Measurements from ENCODE around the gene DNAJB5.

DNA sequence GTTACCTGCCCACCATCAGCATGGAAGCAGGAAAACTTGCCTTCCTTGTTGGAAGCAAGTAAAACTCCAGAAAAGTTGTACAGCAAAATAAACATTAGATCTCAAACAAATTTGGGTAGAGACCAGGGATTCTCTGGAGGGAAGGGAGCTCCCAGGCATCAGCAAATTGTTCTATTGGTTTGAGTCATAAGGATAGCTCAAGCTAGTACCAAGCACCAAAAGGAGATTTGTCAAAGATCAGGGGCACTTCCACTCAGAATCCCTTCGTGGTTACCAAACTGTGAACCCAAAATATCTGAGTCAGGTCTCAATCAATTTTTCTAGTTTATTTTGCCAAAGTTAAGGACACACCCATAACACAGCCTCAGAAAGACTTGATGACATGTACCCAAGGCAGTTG lies 37.8 kb downstream of the DNAJB5 start:
- TF ChIP-seq, protein P1, sequence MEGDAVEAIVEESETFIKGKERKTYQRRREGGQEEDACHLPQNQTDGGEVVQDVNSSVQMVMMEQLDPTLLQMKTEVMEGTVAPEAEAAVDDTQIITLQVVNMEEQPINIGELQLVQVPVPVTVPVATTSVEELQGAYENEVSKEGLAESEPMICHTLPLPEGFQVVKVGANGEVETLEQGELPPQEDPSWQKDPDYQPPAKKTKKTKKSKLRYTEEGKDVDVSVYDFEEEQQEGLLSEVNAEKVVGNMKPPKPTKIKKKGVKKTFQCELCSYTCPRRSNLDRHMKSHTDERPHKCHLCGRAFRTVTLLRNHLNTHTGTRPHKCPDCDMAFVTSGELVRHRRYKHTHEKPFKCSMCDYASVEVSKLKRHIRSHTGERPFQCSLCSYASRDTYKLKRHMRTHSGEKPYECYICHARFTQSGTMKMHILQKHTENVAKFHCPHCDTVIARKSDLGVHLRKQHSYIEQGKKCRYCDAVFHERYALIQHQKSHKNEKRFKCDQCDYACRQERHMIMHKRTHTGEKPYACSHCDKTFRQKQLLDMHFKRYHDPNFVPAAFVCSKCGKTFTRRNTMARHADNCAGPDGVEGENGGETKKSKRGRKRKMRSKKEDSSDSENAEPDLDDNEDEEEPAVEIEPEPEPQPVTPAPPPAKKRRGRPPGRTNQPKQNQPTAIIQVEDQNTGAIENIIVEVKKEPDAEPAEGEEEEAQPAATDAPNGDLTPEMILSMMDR (IDR thresholded peaks at IDR 0.05): no peak
- TF ChIP-seq POLR2A (IDR thresholded peaks at IDR 0.05) (no peak), EP300 (IDR thresholded peaks at IDR 0.05) (no peak)
